ENCODE measurements around the gene SORT1. TPM values are rescaled to one million over a fixed set of nuclear protein-coding genes. Genes with fewer than 3 reads are reported as not detected.

Gene SORT1
- total and polyA plus RNA-seq, 2 of the 8 experiments (the other 6 are each of a cell fraction or from before 2014, with no cell fraction given), result 18.7 to 69.6 TPM

GRCh38 chr1:109370712-109371340 is 26.9 kb downstream of the SORT1 start:
- FAIRE-seq (no peak), DNase-seq (ENCODE audit: low read depth in 1 of 2, low spot score in 2 of 2) (no peak)
- Histone ChIP-seq H3K9me3 (ENCODE audit: insufficient read depth in 2 of 2, low read depth in 1 of 2, low read length in 1 of 2) (no peaks in the 10 kb centered on the region), H4K20me1 (replicated peaks in 1 of 2; ENCODE audit: control insufficient read depth in 1 of 2, insufficient read depth in 2 of 2, low read length in 2 of 2) (peaks cover 0 to 5% of the 10 kb centered on the region in 2 experiments), H3K27me3 (replicated peaks in 1 of 4; ENCODE audit: control insufficient read depth in 3 of 4, extremely low read depth in 1 of 4, insufficient read depth in 3 of 4, low read length in 3 of 4) (no peaks in the 10 kb centered on the region), H2BK12ac (ENCODE audit: low read depth, low read length) (no peak overlapping the region; the same call in 1 of the 2 replicates), H3K4ac (replicated peaks; ENCODE audit: insufficient read length, low read depth, low read length) (no peak overlapping the region), H2BK120ac (replicated peaks; ENCODE audit: low read depth, low read length) (no peak overlapping the region), H3K27ac (ENCODE audit: low read depth, low read length) (no peak overlapping the region), H2AK5ac (ENCODE audit: low read depth, low read length) (no peak overlapping the region), H3K79me1 (ENCODE audit: low read depth, low read length) (peaks cover 2% of the 10 kb centered on the region), H3K56ac (replicated peaks; ENCODE audit: insufficient read length, low read depth, low read length) (no peak overlapping the region), H3K4me1 (replicated peaks in 1 of 4; ENCODE audit: control insufficient read depth in 3 of 4, insufficient read depth in 4 of 4, low read length in 3 of 4) (peaks cover 0 to 10% (median 2%) of the 10 kb centered on the region in 4 experiments; a peak in 2 of 7 replicates), H2AFZ (ENCODE audit: low read length) (no peak overlapping the region), H3K18ac (ENCODE audit: extremely low read depth, low read length) (no peak overlapping the region), H3K23ac (ENCODE audit: insufficient read length) (no peak overlapping the region), H3K36me3 (ENCODE audit: control insufficient read depth in 2 of 4, insufficient read depth in 4 of 4, low read length in 3 of 4) (peaks cover 0 to 16% (median 4%) of the 10 kb centered on the region in 4 experiments; a peak in 4 of 8 replicates), H4K8ac (ENCODE audit: extremely low read depth, insufficient read depth, low read length) (no peak overlapping the region), H3K4me2 (ENCODE audit: insufficient read depth in 1 of 2, low read depth in 2 of 2, low read length in 2 of 2) (no peak overlapping the region), H4K91ac (replicated peaks; ENCODE audit: insufficient read length, low read length) (no peak overlapping the region), H3K23me2 (ENCODE audit: low read depth, low read length) (no peaks in the 10 kb centered on the region; the same call in 1 of the 2 replicates), H2BK5ac (ENCODE audit: low read depth, low read length) (no peak overlapping the region), H3K79me2 (ENCODE audit: control insufficient read depth in 1 of 2, insufficient read depth in 2 of 2, low read length in 2 of 2) (peaks cover 4 to 49% of the 10 kb centered on the region in 2 experiments; a peak in 3 of 4 replicates), H3K9ac (replicated peaks in 1 of 4; ENCODE audit: extremely low read depth in 1 of 4, low read depth in 3 of 4, low read length in 3 of 4) (no peak overlapping the region; a peak in 1 of 7 replicates), H4K5ac (ENCODE audit: insufficient read length, low read depth, low read length) (no peak overlapping the region), H2BK15ac (ENCODE audit: low read length) (no peak overlapping the region), H3K4me3 (ENCODE audit: extremely low read depth in 1 of 4, insufficient read depth in 2 of 4, low read depth in 3 of 4, low read length in 4 of 4) (no peak overlapping the region), H2BK20ac (ENCODE audit: low read length) (no peak overlapping the region), H3K14ac (ENCODE audit: insufficient read length) (no peak overlapping the region)
- POLR2A ChIA-PET (ENCODE audit: partially characterized antibody), result interaction anchor here (1.1 to 1.7 kb wide), 2 partner anchors 12 to 19 kb away, joined by 3 to 5 read pairs; no protein-coding TSS in a partner anchor
- 85% methylated on average over 7 of the region's 7 CpGs; no CpG with 5 or more reads in 1 of the 2 experiments for WGBS, 2 experiments (ENCODE audit: extremely low coverage in 1 of 2, insufficient coverage in 1 of 2, insufficient read length in 1 of 2, insufficient replicate concordance in 2 of 2, low coverage in 1 of 2, low lambda C conversion rate in 2 of 2, missing lambda C conversion rate in 1 of 2)
- CTCF ChIA-PET (ENCODE audit: partially characterized antibody), result interaction anchor here (0.6 to 3.0 kb wide), 6 partner anchors 10 to 93 kb away, joined by 3 to 8 read pairs (median 4); no protein-coding TSS in a partner anchor
- TF ChIP-seq YY1 (IDR thresholded peaks at IDR 0.05; ENCODE audit: low read depth, low read length) (no peak), POLR2AphosphoS5 (IDR thresholded peaks at IDR 0.05; ENCODE audit: low read depth, low read length) (no peak)
